Measurements from ENCODE around the gene HLCS. TPM values are rescaled to one million over a fixed set of nuclear protein-coding genes. Genes with fewer than 3 reads are reported as not detected.

Gene HLCS
- total RNA-seq, 3 donors from 2014 or later (not counting 1 experiment from before 2014, with no cell fraction given) = 28.4 to 36.0 (median 33.0) TPM

- Mint-ChIP-seq H3K4me1 (peaks cover 10 to 11% of the 10 kb centered on the region in 2 donors), H3K4me3 (no peak overlapping the region), H3K27ac (no peak overlapping the region), H3K36me3 (no peaks in the 10 kb centered on the region), H3K9me3 (no peaks in the 10 kb centered on the region), H3K27me3 (ENCODE audit: low read depth in 2 of 2) (no peaks in the 10 kb centered on the region)
- WGBS (ENCODE audit: insufficient coverage) = 95% methylated on average over 3 of the region's 3 CpGs
- no peak overlapping the region for H3K4me3 ChIP-seq (ENCODE audit: low read length)
- no peaks in the 10 kb centered on the region for H3K27me3 ChIP-seq (ENCODE audit: control insufficient read depth, insufficient read depth, low read length)
- intact Hi-C loops (cut with micrococcal nuclease) = no loop called here
- TF ChIP-seq, protein P1, sequence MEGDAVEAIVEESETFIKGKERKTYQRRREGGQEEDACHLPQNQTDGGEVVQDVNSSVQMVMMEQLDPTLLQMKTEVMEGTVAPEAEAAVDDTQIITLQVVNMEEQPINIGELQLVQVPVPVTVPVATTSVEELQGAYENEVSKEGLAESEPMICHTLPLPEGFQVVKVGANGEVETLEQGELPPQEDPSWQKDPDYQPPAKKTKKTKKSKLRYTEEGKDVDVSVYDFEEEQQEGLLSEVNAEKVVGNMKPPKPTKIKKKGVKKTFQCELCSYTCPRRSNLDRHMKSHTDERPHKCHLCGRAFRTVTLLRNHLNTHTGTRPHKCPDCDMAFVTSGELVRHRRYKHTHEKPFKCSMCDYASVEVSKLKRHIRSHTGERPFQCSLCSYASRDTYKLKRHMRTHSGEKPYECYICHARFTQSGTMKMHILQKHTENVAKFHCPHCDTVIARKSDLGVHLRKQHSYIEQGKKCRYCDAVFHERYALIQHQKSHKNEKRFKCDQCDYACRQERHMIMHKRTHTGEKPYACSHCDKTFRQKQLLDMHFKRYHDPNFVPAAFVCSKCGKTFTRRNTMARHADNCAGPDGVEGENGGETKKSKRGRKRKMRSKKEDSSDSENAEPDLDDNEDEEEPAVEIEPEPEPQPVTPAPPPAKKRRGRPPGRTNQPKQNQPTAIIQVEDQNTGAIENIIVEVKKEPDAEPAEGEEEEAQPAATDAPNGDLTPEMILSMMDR (IDR thresholded peaks at IDR 0.05) = no peak
- no peak overlapping the region for H3K27ac ChIP-seq (ENCODE audit: low read length)
- no peaks in the 10 kb centered on the region for H3K9me3 ChIP-seq (ENCODE audit: control insufficient read depth, insufficient read depth, low read length)
- DNase-seq = no peak
- ATAC-seq = no peak
- no peaks in the 10 kb centered on the region for H3K36me3 ChIP-seq (ENCODE audit: control insufficient read depth, insufficient read depth, low read length)
- H3K4me1 ChIP-seq (ENCODE audit: control insufficient read depth, insufficient read depth, low read length) = no peaks in the 10 kb centered on the region
Measured at GRCh38 chr21:36841866-36842265, 124.6 kb downstream of the HLCS start.

DNA sequence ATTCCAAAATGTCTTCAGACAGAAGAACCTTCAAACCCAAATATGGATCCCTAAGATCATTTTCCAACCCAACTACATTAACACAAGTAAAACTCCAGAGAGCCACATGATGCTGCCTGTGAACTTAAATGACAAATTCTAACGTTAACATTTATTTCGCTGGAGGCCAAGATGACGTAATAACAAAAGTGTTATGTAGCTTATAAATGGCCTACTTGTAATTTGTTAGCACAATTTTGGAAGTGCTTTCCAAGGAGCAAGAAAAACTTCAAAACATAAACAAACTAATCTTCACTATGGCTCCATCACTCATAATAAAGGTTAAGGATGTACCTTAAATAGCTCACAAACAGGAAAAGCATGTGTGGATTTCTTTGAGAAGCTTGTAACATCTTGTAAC lies 126.7 kb downstream of the HLCS start:
- Mint-ChIP-seq H3K36me3 (no peaks in the 10 kb centered on the region), H3K27ac (no peak overlapping the region), H3K4me1 (peaks cover 4 to 7% of the 10 kb centered on the region in 2 donors), H3K9me3 (no peaks in the 10 kb centered on the region), H3K4me3 (no peak overlapping the region), H3K27me3 (ENCODE audit: low read depth in 2 of 2) (no peaks in the 10 kb centered on the region)
- Histone ChIP-seq H3K27ac (ENCODE audit: low read length) (no peak overlapping the region), H3K4me3 (ENCODE audit: low read length) (no peak overlapping the region), H3K36me3 (ENCODE audit: control insufficient read depth, insufficient read depth, low read length) (no peaks in the 10 kb centered on the region), H3K4me1 (ENCODE audit: control insufficient read depth, insufficient read depth, low read length) (no peaks in the 10 kb centered on the region), H3K27me3 (ENCODE audit: control insufficient read depth, insufficient read depth, low read length) (no peaks in the 10 kb centered on the region), H3K9me3 (ENCODE audit: control insufficient read depth, insufficient read depth, low read length) (no peaks in the 10 kb centered on the region)
- DNase-seq (no peak), ATAC-seq (no peak)
- intact Hi-C loops (cut with micrococcal nuclease) = no loop called here
- TF ChIP-seq, protein P1 (IDR thresholded peaks at IDR 0.05) = no peak
- WGBS (ENCODE audit: insufficient coverage) = 80% methylated on average over 2 of the region's 3 CpGs

- Histone ChIP-seq H3K27me3 (ENCODE audit: control insufficient read depth, insufficient read depth, low read length) (no peaks in the 10 kb centered on the region), H3K27ac (ENCODE audit: low read length) (no peak overlapping the region), H3K4me1 (ENCODE audit: control insufficient read depth, insufficient read depth, low read length) (no peaks in the 10 kb centered on the region), H3K36me3 (ENCODE audit: control insufficient read depth, insufficient read depth, low read length) (no peaks in the 10 kb centered on the region), H3K9me3 (ENCODE audit: control insufficient read depth, insufficient read depth, low read length) (no peaks in the 10 kb centered on the region), H3K4me3 (ENCODE audit: low read length) (no peak overlapping the region)
- peaks cover 0 to 6% of the 10 kb centered on the region in 2 donors for H3K4me1 Mint-ChIP-seq
- no peaks in the 10 kb centered on the region for H3K36me3 Mint-ChIP-seq
- intact Hi-C loops (cut with micrococcal nuclease) = no loop called here
- no peaks in the 10 kb centered on the region for H3K27me3 Mint-ChIP-seq (ENCODE audit: low read depth in 2 of 2)
- no peaks in the 10 kb centered on the region for H3K9me3 Mint-ChIP-seq
- no peak overlapping the region for H3K27ac Mint-ChIP-seq
- 93% methylated on average over 6 of the region's 6 CpGs for WGBS (ENCODE audit: insufficient coverage)
- ATAC-seq = no peak
- H3K4me3 Mint-ChIP-seq = no peak overlapping the region
- DNase-seq = no peak
- TF ChIP-seq, protein P1 (IDR thresholded peaks at IDR 0.05) = no peak
Measured at GRCh38 chr21:36839123-36839522, 127.3 kb downstream of the HLCS start.

DNA sequence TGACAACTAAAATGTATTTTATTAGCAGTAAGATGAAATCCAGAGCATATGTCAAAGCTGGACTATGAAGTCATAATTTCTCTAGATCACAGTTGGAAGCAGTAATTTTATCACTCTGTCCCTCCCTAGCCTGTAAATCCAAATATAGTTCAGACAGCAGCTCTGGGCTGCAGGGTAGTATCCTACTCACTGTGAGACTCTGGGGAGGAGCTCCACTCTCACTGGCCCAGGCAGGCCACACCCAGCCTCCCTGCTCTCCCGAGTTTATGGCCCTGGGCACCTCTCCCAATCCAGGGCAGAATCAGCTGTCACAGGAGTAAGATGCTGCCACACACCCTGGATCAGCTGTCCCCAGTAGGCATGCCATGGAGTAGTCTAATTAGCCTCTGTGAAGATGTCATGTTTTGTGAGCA lies 131.1 kb downstream of the HLCS start:
- no peak overlapping the region for H3K4me3 Mint-ChIP-seq
- intact Hi-C loops (cut with micrococcal nuclease) = no loop called here
- no peaks in the 10 kb centered on the region for H3K9me3 Mint-ChIP-seq
- TF ChIP-seq, protein P1 (IDR thresholded peaks at IDR 0.05) = no peak
- H3K36me3 Mint-ChIP-seq = no peaks in the 10 kb centered on the region
- H3K4me3 ChIP-seq (ENCODE audit: low read length) = no peak overlapping the region
- H3K27ac ChIP-seq (ENCODE audit: low read length) = no peak overlapping the region
- H3K27me3 ChIP-seq (ENCODE audit: control insufficient read depth, insufficient read depth, low read length) = no peaks in the 10 kb centered on the region
- no peaks in the 10 kb centered on the region for H3K9me3 ChIP-seq (ENCODE audit: control insufficient read depth, insufficient read depth, low read length)
- WGBS (ENCODE audit: insufficient coverage) = 67% methylated on average over 1 of the region's 1 CpG
- DNase-seq = no peak
- H3K4me1 ChIP-seq (ENCODE audit: control insufficient read depth, insufficient read depth, low read length) = no peaks in the 10 kb centered on the region
- H3K27me3 Mint-ChIP-seq (ENCODE audit: low read depth in 2 of 2) = no peaks in the 10 kb centered on the region
- H3K4me1 Mint-ChIP-seq = peaks cover 0 to 13% of the 10 kb centered on the region in 2 donors
- no peak overlapping the region for H3K27ac Mint-ChIP-seq
- ATAC-seq = no peak
- H3K36me3 ChIP-seq (ENCODE audit: control insufficient read depth, insufficient read depth, low read length) = no peaks in the 10 kb centered on the region
